Stimulated activated CD4-positive, alpha-beta T cell treated with anti-CD3 and anti-CD28 coated beads, Interleukin-4, amount 100 ng/mL, for 24 hours (primary cell): ENCODE results near the gene SVIL.
"Not testable (repeated sequence)": the region's sequence is repeated elsewhere in the genome, so short reads cannot be mapped to it uniquely, and the experiment has no call there.

ENCODE experiments used
- DNase-seq: peaks from one replicate; pipeline ENCODE4 v3.0.0-alpha.2; 2020

Gene SVIL

DNA sequence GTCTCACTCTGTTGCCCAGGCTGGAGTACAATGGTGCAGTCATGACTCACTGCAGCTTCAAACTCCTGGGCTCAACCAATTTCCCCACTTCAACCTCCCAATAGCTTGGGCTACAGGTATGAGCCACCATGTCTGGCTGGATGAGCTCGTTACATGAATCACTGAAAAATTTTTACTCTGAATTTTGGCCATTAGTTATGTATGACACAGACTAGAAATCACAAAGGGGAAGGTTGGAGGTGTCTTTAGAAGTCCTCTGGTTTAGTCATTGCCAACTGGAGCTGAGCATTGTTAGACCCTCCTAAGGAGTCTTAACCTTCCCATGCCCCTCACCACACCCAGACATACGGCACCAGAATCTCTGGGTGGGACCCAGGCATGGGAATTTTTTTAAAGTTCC, 34.7 kb downstream of the SVIL start:
- DNase-seq, result no peak

DNA sequence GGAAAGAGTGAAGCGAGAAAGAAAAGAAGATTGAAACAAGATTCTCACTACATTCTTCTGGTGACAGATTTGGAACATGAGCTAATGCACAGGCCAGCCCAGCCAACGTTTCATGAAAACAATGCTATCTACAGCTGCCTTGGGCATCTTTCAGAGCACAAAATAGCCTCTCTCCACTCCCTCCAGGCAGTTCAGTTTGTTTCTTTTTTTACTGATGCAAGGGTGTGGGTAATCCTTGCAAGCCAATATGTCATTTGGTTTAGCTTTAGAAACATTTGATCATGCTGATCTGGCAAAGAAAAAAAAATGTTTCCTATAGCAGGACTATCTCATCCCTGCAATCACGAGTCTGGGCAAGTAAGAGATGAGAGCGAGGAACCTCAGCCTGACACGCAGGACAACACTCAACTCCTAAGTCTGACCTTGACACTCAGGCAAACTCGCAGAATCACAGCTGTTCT, 35.9 kb downstream of the SVIL start:
- DNase-seq, result no peak

DNA sequence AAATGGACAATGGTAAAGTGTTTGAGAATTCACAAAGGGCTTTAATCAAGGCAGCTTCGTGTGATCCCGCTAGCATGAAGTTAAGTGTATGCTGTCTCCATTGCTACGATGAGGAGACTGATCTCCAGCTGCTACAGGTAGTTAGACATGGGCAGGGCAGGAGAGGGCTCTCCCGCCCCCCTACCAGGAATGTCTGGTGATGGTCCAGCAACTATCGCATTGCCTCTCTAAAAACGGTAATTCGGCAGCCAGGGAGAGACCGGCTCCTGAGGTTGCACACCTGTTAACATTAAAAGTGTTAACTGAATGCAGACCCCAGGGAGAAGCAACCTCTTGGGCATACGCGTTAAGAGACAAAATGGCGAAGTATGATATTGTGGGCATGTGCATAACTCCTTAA, 37.9 kb downstream of the SVIL start:
- no peak for DNase-seq

DNA sequence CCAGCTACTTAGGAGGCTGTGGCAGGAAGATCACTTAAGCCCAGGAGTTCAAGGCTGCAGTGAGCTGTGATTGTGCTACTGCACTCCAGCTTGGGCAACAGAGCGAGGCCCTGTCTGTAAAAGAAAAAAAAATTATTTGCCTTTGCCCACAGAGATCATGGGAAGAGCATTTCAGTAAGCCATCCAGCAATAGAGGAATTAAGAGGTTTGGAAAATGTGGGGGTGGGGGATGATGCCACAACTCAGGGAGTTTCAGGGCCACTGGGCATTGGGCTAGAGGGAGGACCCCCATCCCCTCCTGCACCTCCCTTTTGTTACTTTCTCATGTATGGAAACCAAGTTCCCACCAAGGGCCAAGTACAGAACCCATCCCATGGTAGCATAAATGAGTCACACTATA, 38.4 kb downstream of the SVIL start:
- no peak for DNase-seq

DNA sequence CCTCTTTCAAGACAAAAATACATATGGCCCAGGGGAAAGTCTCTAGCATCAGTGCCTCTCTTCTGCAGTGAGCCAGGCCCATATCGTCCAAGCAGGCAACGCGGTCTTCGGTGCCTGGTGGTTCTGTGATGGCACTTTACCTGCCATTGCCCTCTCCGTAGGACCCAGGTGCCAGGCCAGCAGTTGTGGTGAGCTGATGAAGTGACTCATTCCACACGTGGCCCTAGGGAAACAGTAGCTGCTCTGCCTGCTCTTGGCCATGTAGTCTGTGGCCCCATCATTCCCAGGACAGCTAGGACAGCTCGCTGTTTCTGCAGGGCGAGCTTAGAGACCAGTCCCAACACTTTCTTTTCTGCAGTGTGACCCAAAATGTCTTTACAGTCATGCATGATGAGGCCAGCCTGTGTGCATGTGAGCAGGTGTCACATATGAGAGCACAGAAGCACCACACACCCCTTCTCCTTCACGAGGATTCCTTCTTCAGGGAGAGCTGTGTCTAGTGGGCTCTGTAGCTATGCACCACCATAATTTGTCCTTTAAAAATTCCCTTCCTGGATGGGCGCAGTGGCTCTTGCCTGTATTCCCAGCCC, 39.0 kb downstream of the SVIL start:
- no peak for DNase-seq

DNA sequence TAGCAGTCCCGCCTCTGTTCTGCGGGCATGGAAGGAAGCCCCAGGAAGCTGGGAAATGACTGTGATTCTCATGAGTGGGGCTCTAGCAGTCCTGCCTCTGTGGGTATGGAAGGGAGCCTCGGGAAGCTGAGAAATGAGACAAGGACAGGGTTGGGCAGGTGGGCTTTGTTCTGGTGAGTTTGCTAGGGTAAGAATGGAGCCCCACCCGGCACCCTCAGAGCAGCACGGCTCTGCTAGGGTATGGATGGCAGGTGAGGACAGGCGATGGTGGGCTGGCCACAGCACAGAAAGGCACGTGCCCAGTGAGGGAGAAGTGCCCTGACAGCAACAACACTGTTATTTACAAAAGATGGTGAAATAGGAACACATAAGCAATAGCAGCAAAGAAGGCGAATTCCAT, 39.6 kb downstream of the SVIL start:
- DNase-seq, result no peak

DNA sequence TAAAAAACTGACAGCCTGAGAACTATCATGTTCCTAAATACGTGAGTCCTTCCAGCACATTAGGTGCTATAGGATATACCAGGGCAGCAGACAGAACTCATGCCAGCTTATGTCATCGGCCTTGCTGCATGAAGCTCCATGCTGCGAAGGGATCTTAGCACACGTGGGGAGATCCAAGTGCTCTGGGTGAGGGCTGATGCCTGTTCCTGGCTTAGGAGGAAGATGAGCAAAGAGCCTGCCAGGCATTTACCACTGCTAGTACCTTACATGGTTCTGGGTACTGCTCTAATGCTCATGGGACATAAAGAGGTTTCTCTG, 43.2 kb downstream of the SVIL start:
- no peak for DNase-seq

DNA sequence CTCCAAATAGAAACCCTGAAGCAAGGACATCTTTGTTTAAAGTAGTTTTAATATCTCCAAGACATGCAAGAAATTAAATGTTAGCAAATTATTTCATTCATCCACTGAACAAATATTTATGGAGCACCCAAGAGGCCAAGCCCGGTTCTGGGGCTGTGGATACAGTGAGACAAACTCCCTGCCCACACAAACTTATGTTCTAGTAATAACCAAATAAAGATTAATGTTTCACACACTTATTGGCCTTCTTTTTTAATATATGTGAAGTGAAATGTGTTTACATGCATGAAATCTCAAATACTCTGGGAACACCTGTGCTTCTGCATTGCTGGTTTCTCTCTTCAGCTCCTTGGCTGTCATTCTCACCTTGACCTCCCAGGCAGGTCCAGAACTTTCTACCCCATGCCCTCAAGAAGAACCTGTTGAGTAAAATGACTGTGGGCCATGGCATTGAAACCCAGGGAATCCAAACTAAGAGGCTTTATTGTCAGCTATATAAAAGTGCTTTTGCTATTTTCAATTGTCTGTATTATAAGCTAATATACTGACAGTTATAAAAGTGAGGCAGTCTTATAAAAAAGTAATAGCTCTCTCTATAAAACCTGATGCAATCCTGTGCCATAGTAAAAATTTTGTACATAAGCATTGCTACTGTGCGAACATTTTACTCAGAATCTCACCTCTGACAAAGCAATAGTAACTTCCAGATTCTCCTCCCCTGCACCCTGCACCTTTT, 43.7 kb downstream of the SVIL start:
- no peak for DNase-seq

DNA sequence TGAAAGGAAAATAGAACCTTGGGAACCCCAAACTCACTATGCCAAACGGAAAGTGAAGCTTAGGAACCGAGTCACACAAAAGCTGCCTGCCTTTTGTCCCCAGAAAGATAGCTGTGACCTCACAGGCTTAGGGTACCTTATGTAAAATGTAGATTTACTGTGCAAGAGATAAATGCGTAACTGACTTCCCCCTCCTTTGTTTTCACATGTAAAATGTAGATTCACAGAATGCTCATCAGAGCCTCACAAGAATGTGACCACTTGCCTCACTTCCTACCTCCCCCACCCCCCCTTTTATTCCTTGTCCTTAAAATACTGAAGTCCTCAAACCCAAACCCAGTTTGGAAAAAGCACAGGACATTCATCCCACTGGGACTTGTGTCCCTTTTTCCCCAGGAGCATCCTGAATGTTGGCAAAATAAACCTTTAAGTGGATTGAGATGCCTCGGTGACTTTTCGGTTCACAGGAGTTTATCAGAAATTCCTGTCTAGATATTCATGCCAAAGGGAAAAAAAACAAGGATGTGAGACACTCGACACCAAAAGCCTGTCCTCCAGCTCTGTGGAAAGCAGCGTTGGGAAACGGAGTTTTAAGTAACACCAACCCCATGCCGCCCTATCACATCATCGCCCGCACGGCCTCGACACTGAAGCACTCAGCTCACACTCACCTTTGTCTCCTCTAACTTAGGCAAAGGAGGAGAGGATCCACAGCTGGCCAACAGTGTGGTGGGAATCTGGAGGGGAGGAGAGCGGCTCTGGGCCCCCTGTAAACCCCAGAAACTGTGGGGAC, 45.9 kb downstream of the SVIL start:
- DNase-seq, result no peak

DNA sequence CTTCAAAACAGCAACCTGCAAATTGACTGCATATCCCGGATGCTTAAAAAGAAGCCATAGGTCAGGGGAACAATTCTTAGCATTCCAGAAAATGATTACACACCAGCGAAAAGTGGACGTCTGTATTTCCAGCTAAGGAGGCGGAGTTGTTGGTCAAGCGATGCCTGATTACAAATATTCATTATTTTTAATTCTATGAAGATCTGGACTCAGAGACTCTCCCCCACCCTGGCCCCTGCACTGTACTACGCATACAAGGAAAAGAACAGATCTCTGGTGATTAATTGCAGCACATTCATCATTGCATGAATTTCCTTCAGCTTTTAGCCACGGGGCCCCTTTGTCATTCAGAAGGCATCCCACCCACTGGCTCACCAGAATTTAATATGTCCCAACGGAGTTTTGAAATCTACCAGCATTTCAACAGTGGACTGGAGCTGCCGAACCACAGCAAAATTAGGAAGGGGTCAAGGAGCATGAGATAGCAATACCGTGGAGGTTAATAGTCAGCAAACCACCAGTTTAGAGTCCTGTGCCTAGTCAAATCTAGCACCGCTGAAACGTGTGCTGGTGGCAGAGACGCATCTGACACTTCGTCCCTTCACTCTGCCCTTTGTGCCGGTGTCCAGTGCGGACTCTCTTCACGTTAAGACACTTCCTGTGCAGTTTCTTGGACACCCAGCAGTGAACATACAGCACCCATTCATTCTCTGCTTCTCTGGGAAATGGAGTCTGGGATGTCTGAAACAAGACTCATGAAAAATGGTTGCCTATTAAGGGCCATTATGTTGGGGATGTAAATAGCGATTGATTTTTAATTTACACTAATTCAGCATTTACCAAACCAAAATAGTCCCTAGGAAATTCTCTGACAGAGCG, 46.8 kb downstream of the SVIL start:
- not testable (repeated sequence) for DNase-seq

DNA sequence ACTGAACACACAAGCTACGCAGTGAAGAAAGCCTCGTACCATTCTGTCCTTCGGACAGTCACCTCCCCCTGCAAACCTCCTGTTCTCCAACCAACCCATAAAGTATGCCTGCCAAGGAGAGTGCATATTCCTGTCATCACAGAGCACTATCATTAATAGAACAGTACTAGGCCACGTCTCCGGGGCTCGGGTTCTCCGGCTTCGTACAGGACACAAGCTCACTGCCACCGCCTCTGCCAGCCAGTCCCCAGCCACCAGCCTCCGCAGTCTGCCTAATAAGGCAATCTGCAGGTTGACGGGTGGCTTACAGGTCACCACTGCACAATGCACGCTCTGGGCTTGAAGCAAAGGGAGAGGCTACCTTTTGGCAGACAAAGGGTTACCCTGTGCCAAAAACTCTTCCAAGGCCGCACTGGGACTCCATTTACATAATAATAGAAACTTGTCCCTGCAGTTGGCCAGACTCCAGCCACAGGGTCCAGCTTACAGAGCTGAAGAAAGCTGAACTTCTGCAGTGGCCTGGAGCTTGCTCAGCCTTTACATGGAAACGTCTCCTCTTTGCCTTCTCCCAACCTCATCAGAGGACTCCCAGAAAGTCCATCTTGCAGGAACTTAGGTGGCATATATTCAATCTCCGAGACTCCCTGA, 47.5 kb downstream of the SVIL start:
- not testable (repeated sequence) for DNase-seq

DNA sequence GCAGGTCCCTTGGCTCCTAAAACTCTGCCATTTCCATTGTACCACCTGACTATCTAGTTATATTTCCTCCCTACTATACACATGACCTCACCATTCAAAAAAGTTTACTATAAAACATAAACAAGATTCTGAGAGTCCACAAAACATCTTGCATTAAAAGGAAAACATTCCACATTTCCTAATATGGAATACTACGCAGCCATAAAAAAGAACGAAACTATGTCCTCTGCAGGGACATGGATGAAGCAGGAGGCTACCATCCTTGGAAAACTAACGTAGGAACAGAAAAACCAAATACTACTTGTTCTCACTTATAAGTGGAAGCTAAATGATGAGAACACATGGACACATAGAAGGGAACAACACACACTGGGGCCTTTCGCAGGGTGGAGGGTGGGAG, 48.3 kb downstream of the SVIL start:
- no peak for DNase-seq

DNA sequence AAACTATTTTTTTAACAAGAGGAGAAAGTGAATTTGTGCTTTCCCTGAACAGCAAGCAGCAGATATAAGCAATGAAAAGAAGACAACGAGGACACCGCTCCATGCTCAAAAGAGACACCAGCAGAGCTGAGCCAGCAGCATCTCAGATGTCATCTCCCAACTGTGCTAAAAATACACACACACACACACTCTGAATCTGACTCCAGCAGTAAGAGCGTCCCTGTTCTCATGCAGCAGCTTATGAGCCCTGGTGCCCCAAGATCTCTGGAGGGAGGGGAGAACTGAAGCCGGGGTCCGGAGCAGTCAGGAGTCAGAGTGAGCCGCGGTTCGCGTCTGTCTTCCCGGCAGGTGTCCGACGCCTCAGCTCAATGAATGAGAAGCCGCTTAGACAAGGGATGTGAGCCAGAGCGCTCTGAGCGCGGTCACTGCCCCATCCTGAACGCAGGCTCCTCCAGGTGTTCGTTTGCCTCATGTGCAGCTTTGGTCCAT, 49.2 kb downstream of the SVIL start:
- DNase-seq, result no peak

DNA sequence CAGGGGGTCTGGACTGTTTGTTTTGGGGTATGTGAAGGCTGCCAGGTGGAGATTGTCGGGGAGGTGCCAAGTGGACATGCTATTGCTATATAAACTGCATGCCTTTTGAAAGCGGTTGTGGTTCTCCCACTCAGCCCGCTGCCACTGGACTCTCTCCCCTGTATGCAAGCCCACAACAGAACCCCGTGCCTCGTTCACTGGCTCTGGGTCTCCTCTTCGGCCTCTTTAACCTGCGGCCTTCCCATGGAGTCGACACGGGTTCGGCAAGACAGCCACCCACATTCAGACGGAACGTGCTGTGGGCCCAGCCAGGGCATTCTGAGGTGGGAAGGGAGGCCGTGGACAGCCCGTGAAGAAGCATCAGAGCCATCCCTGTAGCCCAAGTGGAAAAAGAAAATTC, 50.3 kb downstream of the SVIL start:
- DNase-seq, result no peak

DNA sequence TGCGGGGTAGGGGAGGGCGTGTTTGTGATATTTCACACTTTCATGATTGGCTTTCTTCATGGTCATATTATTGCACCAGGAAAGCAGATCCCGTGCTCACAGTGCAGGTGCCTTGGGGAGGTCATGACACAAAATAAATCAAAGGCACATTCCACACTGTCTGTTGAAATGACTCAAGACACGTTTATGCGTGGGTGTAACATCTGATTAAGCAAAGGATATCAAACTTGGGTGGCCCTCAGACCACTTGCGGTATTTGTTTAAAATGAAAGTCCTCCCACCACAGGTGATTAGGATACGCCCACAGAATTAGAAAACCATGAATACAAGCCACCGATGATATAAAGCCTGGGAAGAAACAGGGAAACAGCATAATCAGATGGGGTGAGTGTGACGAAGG, 51.1 kb downstream of the SVIL start:
- DNase-seq, result no peak

DNA sequence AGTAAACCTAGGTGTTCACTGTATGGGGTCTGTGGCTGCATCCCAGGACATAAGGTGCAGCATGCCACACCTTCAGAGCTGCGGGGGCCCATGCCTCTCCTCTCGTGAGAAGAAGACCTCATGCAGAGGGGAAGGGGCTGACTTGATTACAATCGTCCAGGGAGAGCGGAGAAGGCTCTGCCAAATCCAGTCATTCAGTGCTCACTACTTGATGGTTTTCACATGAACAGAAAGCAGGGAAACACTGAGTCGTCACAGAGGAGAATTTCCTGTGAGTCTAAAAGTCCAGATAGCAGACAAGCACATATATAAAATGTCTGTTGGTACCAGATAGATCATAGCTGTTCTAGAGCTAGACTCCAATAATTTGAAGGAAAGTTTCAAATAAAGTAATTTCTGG, 52.0 kb downstream of the SVIL start:
- not testable (repeated sequence) for DNase-seq

DNA sequence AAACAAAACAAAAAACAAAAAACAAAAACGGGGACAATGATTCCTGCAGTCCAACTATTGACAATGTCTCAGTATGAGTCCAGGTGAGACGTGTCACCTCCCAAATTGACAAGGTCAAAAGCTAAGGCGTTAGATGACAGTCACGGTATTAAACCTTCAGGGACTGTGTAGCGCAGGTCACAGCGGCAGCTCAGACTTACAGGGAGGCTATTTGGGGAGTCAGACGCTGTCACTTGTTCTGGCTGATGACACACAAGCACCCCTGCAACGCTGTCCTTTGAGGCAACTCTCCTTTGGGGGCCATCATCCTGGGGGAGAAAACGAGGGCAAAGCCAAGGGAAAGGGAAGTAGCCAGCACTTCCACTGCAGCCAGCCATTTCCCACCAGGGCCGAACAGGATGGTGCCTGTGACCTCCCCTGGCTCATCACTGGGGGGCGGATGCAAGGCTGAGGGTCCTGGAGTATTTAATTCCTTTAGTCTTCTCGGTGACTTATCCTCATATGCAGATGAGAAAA, 55.3 kb downstream of the SVIL start:
- no peak for DNase-seq

DNA sequence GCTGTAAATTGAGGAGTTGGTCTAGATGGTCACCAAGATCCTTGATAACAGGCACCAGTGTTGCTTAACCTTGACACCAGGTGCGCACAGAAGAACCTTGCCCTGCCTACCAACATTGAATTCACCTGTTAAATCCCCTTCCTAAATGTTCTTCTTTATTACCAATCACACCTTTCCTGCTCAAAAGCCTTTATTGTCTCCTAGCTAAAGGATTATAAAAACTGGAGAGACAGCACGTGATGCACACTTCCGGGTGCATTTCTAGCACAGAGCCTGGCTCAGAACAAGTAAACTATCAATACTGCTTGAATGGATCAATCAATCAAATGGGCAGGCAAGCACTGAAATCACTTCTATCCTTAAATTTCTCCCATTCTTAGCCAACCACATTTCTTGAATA, 56.3 kb downstream of the SVIL start:
- DNase-seq, result no peak

DNA sequence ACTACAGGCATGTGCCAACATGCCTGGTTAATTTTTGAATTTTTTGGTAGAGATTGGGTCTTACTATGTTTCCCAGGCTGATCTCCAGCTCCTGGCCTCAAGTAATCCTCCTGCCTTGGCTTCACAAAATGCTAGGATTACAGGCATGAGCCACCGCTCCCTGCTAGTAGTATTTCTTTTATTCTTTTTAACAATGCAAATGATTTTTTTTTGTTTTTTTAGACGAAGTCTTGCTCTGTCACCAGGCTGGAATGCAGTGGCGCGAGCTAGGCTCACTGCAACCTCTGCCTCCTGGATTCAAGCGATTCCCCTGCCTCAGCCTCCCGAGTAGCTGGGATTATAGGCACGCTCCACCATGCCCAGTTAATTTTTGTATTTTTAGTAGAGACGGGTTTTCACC, 58.1 kb downstream of the SVIL start:
- DNase-seq, result no peak

DNA sequence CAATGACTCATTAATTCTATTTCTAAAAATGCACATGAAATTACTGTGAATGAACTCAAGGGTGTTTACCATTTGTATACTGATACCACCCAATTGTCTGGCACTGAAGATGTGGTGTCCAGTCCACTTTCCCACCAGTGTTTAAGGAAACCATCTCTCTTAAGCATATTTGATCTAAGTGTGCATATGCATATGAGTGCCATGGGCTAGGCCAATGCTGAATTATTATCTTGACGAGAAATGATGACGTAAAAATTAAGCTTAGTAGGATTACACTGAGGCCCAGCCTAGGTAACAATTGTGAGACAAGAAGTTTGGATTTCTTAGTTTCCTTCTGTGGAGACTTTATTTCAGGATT, 59.7 kb downstream of the SVIL start:
- no peak for DNase-seq

DNA sequence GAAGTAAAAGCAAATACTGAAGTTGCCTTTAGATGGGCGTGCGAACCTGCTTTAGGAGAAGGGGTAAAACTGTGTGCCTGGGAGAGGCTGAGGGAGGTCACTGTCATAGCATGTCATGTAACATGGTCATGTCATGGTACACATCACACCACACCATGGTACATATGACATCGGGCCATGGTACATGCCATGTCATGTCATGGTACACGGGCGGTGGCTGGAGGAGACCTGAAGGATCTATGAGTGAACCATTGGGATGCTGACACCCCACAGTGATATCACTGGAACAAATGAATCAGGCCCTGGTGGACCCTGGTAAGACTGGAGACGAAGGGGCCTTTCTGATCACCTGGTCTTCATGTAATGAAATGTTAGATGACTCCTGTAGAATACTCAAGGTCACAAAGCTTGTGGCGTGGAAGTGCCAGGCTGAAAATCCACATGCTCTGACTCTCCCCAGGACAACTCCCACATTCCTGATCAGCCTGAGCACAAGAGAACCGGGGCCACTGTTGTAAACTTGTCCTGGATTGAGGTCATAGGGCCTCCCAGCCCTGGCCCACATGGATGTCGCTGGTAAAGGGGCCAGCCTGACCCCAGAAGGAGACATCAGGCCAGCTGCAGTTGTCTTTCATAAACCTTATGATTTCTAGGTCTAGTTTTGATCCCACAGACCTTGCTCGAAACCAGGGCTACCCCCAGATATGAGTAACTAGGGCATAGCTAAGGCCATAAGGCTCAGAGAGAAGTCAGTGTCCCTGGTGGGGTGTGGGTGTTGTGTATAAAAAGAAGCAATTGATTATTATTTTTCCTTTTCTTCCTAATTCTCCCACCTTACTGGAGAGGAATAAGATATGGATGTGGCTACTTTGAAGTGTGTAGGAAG, 60.3 kb downstream of the SVIL start:
- not testable (repeated sequence) for DNase-seq
